Ureter (tissue), 1 donor: ENCODE results near the gene CRB1. TPM values are rescaled to one million over a fixed set of nuclear protein-coding genes. Genes with fewer than 3 reads are reported as not detected.
"Not testable (repeated sequence)": the region's sequence is repeated elsewhere in the genome, so short reads cannot be mapped to it uniquely, and the experiment has no call there.

Source experiments
- DNase-seq: peaks from one replicate; pipeline ENCODE4 v3.0.0-alpha.2; 2020; ENCODE audit warnings: low spot score
- total RNA-seq: library from RNA; stranded (reverse); gene quantifications from one replicate; pipeline ENCODE4 v1.2.4, GENCODE V29; 2023
- donor health status: DM: yes; HTN: yes; CAD: no.

CRB1 gene
- total RNA-seq, 1 donor from 2014 or later: 0.18 TPM

DNA sequence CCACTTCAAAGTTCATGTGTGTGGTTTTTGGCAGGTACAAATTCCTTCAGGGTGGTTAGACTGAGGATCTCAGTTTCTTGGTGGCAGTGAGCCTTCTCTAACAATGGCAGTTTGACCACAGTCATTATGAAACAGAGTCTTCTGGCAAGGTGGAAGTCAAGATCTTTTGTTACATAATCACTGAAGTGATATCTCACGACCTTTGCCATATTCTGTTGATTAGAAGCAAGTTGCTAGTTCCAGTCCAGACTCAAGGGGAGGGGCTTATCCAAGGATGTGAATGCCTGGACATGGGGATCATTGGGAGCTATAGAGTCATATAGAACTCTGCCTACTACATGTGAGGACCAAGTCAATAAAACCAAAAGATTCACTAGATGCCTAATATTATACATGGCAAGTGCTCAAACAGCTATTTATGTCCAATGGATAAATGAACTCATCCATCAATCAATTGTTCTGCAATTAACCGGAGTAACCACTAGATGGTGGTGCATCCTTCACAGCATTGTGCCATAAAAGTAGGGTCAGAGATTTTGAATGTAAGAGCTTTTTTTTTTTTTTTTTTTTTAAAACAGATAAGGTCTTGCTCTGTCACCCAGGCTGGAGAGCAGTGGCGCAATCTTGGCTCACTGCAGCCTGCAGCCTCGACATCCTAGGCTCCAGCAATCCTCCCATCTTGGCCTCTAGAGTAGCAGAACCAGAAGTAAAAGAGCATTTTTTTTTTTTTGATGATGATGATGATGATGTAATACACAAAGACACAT, 131.9 kb downstream of the CRB1 start:
- no peak for DNase-seq

- no peak for DNase-seq
These were observed 132.5 kb downstream of the CRB1 start for GRCh38 chr1:197400522-197400902.

- DNase-seq: no peak
These were observed 134.1 kb downstream of the CRB1 start for GRCh38 chr1:197402189-197402588.

DNA sequence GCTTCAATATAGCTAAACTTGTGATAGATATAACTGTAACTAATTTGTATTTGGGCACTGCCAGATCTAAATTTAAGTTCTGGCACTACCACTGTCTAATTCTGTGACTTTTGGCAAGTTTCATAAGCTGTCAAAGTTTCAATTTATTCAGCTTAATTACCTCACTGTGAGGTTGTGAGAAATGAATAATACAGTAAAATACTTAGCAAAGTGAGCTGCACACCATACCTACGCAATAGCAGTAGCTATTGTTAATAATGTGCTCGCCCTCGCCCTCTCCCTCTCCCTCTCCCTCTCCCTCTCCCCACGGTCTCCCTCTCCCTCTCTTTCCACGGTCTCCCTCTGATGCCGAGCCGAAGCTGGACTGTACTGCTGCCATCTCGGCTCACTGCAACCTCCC, 136.7 kb downstream of the CRB1 start:
- not testable (repeated sequence) for DNase-seq

- not testable (repeated sequence) for DNase-seq
These were observed 137.6 kb downstream of the CRB1 start for GRCh38 chr1:197405614-197406013.

DNA sequence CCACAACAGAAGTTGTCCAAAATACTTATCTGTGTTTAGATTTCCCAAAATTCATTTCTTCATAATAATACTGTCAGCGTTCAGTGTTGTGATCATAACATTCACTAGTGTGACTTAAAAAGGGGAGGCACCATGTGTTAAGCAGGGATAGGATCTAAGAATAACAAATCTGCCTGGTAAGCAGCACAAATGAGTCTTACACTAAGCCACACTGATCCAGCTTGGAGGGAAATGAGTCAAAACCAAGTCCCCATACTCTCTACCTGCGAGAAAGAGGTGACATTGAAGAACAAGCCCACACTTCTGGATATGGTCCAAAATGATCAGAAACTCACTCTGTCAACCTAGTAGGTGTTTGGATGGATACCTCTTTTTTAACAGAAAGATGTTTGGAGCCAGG, 145.5 kb downstream of the CRB1 start:
- no peak for DNase-seq

DNA sequence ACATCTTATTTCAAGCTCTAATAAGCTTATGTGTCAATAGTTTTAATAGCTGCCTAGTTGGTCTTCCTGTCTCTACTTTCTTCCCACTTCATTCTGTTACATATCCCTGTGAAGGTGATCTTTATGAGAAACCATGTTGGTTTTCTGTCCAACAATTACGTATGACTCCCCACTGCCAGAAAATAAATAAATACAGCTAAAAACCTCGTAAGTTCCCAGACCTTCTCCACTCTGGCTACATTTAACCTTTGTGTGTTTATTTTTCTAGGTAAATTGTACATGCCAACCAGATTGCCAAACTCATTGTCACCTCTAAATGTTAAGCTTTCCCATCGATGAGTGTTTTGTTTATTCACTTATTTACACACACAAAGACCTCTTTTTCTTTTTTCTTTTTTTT, 147.2 kb downstream of the CRB1 start:
- DNase-seq: no peak

DNA sequence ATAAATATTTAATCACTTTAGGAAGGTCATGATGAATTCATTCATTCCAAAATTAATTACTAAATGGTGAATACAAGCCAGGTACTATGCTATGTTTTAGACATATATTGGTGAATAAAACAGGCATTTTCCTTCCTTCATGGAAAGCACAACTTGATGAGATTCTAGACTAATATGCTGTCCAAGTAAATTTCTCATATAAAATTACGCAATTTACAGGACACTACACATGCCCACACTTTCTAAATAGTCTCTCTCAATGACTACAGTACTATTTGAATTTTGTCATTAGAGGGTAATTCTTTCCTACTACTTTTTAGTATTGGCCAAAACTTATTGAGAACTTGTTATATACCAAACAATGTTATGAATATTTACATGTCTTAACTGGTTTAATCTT, 150.6 kb downstream of the CRB1 start:
- no peak for DNase-seq

- DNase-seq: no peak
These were observed 154.9 kb downstream of the CRB1 start for GRCh38 chr1:197422993-197423392.

- no peak for DNase-seq
These were observed 156.3 kb downstream of the CRB1 start for GRCh38 chr1:197424380-197424779.

DNA sequence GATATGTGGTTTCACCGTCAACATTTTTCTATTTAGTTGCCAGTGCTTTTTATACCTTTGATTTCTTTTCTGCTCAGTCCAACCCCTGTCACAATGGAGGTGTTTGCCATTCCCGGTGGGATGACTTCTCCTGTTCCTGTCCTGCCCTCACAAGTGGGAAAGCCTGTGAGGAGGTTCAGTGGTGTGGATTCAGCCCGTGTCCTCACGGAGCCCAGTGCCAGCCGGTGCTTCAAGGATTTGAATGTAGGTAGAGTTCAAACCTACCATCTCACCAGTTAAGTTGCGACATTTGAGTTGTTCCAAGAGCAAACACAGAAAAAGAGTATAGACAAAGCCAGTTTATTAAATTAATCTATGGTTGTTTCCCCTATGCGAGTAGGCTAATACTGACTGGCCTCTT, 161.3 kb downstream of the CRB1 start:
- no peak for DNase-seq

- DNase-seq: no peak
These were observed 167.2 kb downstream of the CRB1 start for GRCh38 chr1:197435224-197435623.

GRCh38 chr1:197437601-197438000, 169.5 kb downstream of the CRB1 start:
- DNase-seq: no peak

- DNase-seq: no peak
These were observed 170.1 kb downstream of the CRB1 start for GRCh38 chr1:197438010-197438790.

GRCh38 chr1:197439708-197440280, 171.7 kb downstream of the CRB1 start:
- no peak for DNase-seq

GRCh38 chr1:197440715-197441114, 172.7 kb downstream of the CRB1 start:
- no peak for DNase-seq

- DNase-seq: peak; percentile 50
These were observed 174.0 kb downstream of the CRB1 start for GRCh38 chr1:197441999-197442414.

GRCh38 chr1:197444755-197445154, 176.7 kb downstream of the CRB1 start:
- DNase-seq: no peak

DNA sequence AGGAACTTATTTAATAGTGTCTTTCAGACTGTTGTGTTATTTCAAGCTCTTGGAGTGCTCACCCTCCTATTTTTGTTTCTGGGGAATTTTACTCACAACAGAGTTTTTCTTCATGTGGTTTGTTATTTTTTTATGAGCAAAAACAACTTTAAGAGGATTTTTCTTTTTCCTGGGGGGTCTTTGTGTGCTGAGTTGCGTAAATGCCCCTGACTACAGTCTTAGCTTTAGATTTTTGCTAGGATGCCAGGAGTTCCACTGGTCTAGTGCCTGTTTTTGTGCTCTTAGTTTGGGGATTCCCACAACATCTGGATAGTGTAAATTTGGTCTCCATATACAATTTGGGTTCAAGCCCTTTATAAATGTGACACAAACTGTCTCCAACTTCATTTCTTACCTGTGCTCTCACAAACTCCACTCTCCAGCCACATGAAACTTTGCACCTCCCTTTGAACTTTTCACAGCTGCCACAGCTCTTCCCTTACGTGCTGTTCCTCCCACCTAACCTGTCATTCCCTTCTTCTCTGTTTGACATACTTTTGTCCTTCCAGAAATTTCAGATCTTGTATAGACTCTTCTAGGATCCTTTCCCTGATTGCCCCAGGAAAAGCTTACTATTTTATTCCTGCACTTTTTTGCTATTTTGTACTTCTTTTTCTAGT, 180.2 kb downstream of the CRB1 start:
- DNase-seq: no peak

DNA sequence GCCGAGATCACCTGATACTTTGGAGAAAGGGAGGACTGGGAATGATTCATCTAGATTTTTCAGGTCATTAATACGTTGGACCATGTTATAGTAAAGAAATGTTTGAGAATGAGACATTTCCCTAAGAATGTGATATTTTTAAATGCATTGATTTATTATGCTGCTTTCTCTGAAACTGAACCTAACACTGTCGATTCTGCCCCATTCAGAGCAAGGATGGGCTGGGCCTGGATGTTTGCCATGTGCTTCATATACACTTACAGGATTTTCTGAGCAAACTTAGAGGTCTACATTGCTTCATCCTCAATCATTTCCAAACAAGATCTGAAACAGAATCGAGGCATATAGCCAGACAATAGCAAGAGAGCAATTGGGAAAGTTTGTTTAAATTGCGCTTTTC, 183.3 kb downstream of the CRB1 start:
- no peak for DNase-seq

GRCh38 chr1:197453376-197454058, 185.5 kb downstream of the CRB1 start:
- DNase-seq: no peak

- no peak for DNase-seq
These were observed 194.5 kb downstream of the CRB1 start for GRCh38 chr1:197462539-197462938.
